WTC11 (cell line): Measurements from ENCODE around the gene TLE4.

Experiments
- CTCF ChIP-seq: fragments of 200-600 bp; IDR thresholded peaks from 2 replicates; pipeline ENCODE4 v1.8.0; 2022; ENCODE audit warnings: antibody characterized with exemption
- NFE2L1 ChIP-seq: sonication (generic); formaldehyde crosslinking; IDR thresholded peaks from 2 replicates; pipeline ENCODE4 v1.8.1; 2023; ENCODE audit warnings: missing genetic modification reagents
- ZBTB43 ChIP-seq: sonication (generic); formaldehyde crosslinking; IDR thresholded peaks from 2 replicates; pipeline ENCODE4 v1.8.1; 2023; ENCODE audit warnings: mild to moderate bottlenecking, missing genetic modification reagents
- ZNF138 ChIP-seq: sonication (generic); formaldehyde crosslinking; conservative IDR thresholded peaks from 2 replicates; pipeline ENCODE4 v1.8.1; 2022; ENCODE audit warnings: mild to moderate bottlenecking, moderate library complexity, missing genetic modification reagents

- TF ChIP-seq CTCF (no peak), NFE2L1 (CRISPR knock-in tag) (no peak), ZBTB43 (CRISPR knock-in tag) (no peak), ZNF138 (no peak)
Measured at GRCh38 chr9:79591458-79591857, 19.7 kb downstream of the TLE4 start.
